T-helper 17 cell (primary cell): Measurements from ENCODE around the gene UIMC1. TPM values are rescaled to one million over a fixed set of nuclear protein-coding genes. Genes with fewer than 3 reads are reported as not detected.
"Not testable (repeated sequence)": the region's sequence is repeated elsewhere in the genome, so short reads cannot be mapped to it uniquely, and the experiment has no call there.

Experiments
- ATAC-seq: fragments of 150-1000 bp; cut with Tn5 transposase; 2 replicates; pipeline ENCODE4 v1.10.0; 2021; ENCODE audit warnings: mild to moderate bottlenecking, moderate library complexity
- DNase-seq, 3 donors: peaks; one replicate each; pipeline versions ENCODE4 v3.0.0 to v3.0.0-alpha.2; 2020 to 2021
- H3K9me3 ChIP-seq: one replicate; pipeline ENCODE4 v1.7.0; 2013; ENCODE audit warnings: low read length, mild to moderate bottlenecking; ENCODE audit not compliant: control insufficient read depth, poor library complexity, severe bottlenecking
- H3K27ac Mint-ChIP-seq: one replicate; pipeline ENCODE4 v1.8.0; 2022; ENCODE audit warnings: mild to moderate bottlenecking, moderate library complexity, mixed read lengths
- H3K27me3 Mint-ChIP-seq: one replicate; pipeline ENCODE4 v1.8.0; 2022; ENCODE audit warnings: mixed read lengths
- H3K36me3 Mint-ChIP-seq: one replicate; pipeline ENCODE4 v1.8.0; 2022; ENCODE audit warnings: low read depth, mixed read lengths
- H3K4me1 Mint-ChIP-seq: one replicate; pipeline ENCODE4 v1.8.0; 2022; ENCODE audit warnings: mild to moderate bottlenecking, mixed read lengths
- H3K4me3 Mint-ChIP-seq: one replicate; pipeline ENCODE4 v1.8.0; 2022; ENCODE audit warnings: mild to moderate bottlenecking, moderate library complexity, mixed read lengths
- total RNA-seq, 4 donors: library from RNA in 2 of 4; stranded (reverse) in 2 of 4; gene quantifications; one replicate each; pipeline ENCODE4 v1.2.3 and lab custom pipeline; 2022 to 2026

Gene UIMC1
- total RNA-seq, 2 donors from 2014 or later: 57.6 to 65.3 TPM

- Mint-ChIP-seq H3K4me1 (peaks cover 26% of the 10 kb centered on the region), H3K4me3 (no peak overlapping the region), H3K27ac (no peak overlapping the region), H3K27me3 (no peaks in the 10 kb centered on the region), H3K36me3 (no peaks in the 10 kb centered on the region)
- peaks cover 5% of the 10 kb centered on the region for H3K9me3 ChIP-seq
- no peak for ATAC-seq
- DNase-seq: no peak
These were observed 7.8 kb downstream of the UIMC1 start for GRCh38 chr5:176998828-176999227.

- H3K27ac Mint-ChIP-seq: peak overlapping the region; percentile 83
- no peaks in the 10 kb centered on the region for H3K27me3 Mint-ChIP-seq
- ATAC-seq: no peak
- peaks cover 5% of the 10 kb centered on the region for H3K9me3 ChIP-seq
- H3K4me3 Mint-ChIP-seq: no peak overlapping the region
- no peak for DNase-seq
- peaks cover 27% of the 10 kb centered on the region for H3K4me1 Mint-ChIP-seq
- no peaks in the 10 kb centered on the region for H3K36me3 Mint-ChIP-seq
These were observed 9.8 kb downstream of the UIMC1 start for GRCh38 chr5:176996780-176997179.

- Mint-ChIP-seq H3K27ac (peak overlapping the region; percentile 83), H3K36me3 (no peaks in the 10 kb centered on the region), H3K4me1 (peaks cover 27% of the 10 kb centered on the region), H3K27me3 (no peaks in the 10 kb centered on the region), H3K4me3 (no peak overlapping the region)
- ATAC-seq: peak; percentile 25
- no peak for DNase-seq
- H3K9me3 ChIP-seq: peaks cover 5% of the 10 kb centered on the region
These were observed 10.4 kb downstream of the UIMC1 start for GRCh38 chr5:176995896-176996767.

GRCh38 chr5:176995122-176995490 lies 11.5 kb downstream of the UIMC1 start:
- DNase-seq: no peak
- H3K9me3 ChIP-seq: peaks cover 5% of the 10 kb centered on the region
- Mint-ChIP-seq H3K27ac (peak overlapping the region; percentile 14), H3K4me1 (peaks cover 25% of the 10 kb centered on the region), H3K27me3 (no peaks in the 10 kb centered on the region), H3K36me3 (no peaks in the 10 kb centered on the region), H3K4me3 (no peak overlapping the region)
- ATAC-seq: no peak

- Mint-ChIP-seq H3K4me1 (peaks cover 27% of the 10 kb centered on the region), H3K27ac (peak overlapping the region; percentile 14), H3K36me3 (no peaks in the 10 kb centered on the region), H3K4me3 (no peak overlapping the region), H3K27me3 (no peaks in the 10 kb centered on the region)
- no peak for DNase-seq
- H3K9me3 ChIP-seq: peaks cover 5% of the 10 kb centered on the region
- ATAC-seq: peak; percentile 61
These were observed 12.0 kb downstream of the UIMC1 start for GRCh38 chr5:176994460-176995121.

- H3K27me3 Mint-ChIP-seq, H3K4me3 Mint-ChIP-seq, DNase-seq, ATAC-seq, H3K9me3 ChIP-seq, H3K36me3 Mint-ChIP-seq: not testable (repeated sequence)
- Mint-ChIP-seq H3K4me1 (peaks cover 29% of the 10 kb centered on the region), H3K27ac (peak overlapping the region; percentile 70)
These were observed 13.5 kb downstream of the UIMC1 start for GRCh38 chr5:176993081-176993480.

GRCh38 chr5:176987583-176987982 lies 19.0 kb downstream of the UIMC1 start:
- peak overlapping the region; percentile 66 for H3K27ac Mint-ChIP-seq
- ATAC-seq (no peak), DNase-seq (no peak)
- no peak overlapping the region for H3K4me3 Mint-ChIP-seq
- H3K36me3 Mint-ChIP-seq: no peaks in the 10 kb centered on the region
- no peaks in the 10 kb centered on the region for H3K27me3 Mint-ChIP-seq
- H3K4me1 Mint-ChIP-seq: peaks cover 14% of the 10 kb centered on the region
- H3K9me3 ChIP-seq: no peaks in the 10 kb centered on the region

GRCh38 chr5:176986280-176986679 lies 20.3 kb downstream of the UIMC1 start:
- H3K4me3 Mint-ChIP-seq: no peak overlapping the region
- no peaks in the 10 kb centered on the region for H3K36me3 Mint-ChIP-seq
- no peaks in the 10 kb centered on the region for H3K27me3 Mint-ChIP-seq
- no peaks in the 10 kb centered on the region for H3K9me3 ChIP-seq
- DNase-seq (no peak), ATAC-seq (no peak)
- peak overlapping the region; percentile 66 for H3K27ac Mint-ChIP-seq
- H3K4me1 Mint-ChIP-seq: peaks cover 13% of the 10 kb centered on the region

GRCh38 chr5:176985516-176985915 lies 21.1 kb downstream of the UIMC1 start:
- Mint-ChIP-seq H3K27me3 (no peaks in the 10 kb centered on the region), H3K36me3 (no peaks in the 10 kb centered on the region), H3K4me3 (peak overlapping the region; percentile 60), H3K27ac (peak overlapping the region; percentile 66), H3K4me1 (peaks cover 13% of the 10 kb centered on the region)
- H3K9me3 ChIP-seq: no peaks in the 10 kb centered on the region
- DNase-seq (peak in 2 of 3 donors; percentile 17 to 18), ATAC-seq (peak; percentile 99)

- H3K27me3 Mint-ChIP-seq, H3K36me3 Mint-ChIP-seq, H3K4me3 Mint-ChIP-seq, ATAC-seq, DNase-seq, H3K9me3 ChIP-seq: not testable (repeated sequence)
- Mint-ChIP-seq H3K27ac (peak overlapping the region; percentile 47), H3K4me1 (peaks cover 13% of the 10 kb centered on the region)
These were observed 22.4 kb downstream of the UIMC1 start for GRCh38 chr5:176984176-176984575.

GRCh38 chr5:176983593-176983992 lies 23.0 kb downstream of the UIMC1 start:
- not testable (repeated sequence) for H3K27me3 Mint-ChIP-seq, H3K9me3 ChIP-seq, H3K36me3 Mint-ChIP-seq, DNase-seq, H3K27ac Mint-ChIP-seq, H3K4me3 Mint-ChIP-seq, ATAC-seq
- H3K4me1 Mint-ChIP-seq: peaks cover 13% of the 10 kb centered on the region

GRCh38 chr5:176983112-176983511 lies 23.5 kb downstream of the UIMC1 start:
- not testable (repeated sequence) for ATAC-seq, H3K4me1 Mint-ChIP-seq, H3K9me3 ChIP-seq, H3K36me3 Mint-ChIP-seq, H3K27ac Mint-ChIP-seq, H3K27me3 Mint-ChIP-seq, DNase-seq, H3K4me3 Mint-ChIP-seq

GRCh38 chr5:176980818-176981217 lies 25.8 kb downstream of the UIMC1 start:
- DNase-seq (no peak), ATAC-seq (no peak)
- peaks cover 11% of the 10 kb centered on the region for H3K4me1 Mint-ChIP-seq
- peaks cover 7% of the 10 kb centered on the region for H3K36me3 Mint-ChIP-seq
- no peaks in the 10 kb centered on the region for H3K27me3 Mint-ChIP-seq
- H3K4me3 Mint-ChIP-seq: no peak overlapping the region
- H3K9me3 ChIP-seq: no peaks in the 10 kb centered on the region
- H3K27ac Mint-ChIP-seq: no peak overlapping the region
